Hepatocyte (in vitro differentiated cells): ENCODE results near the gene LRRC28.

Experiments used
- EZH2 ChIP-seq: fragments of 200-600 bp; sonication (generic); IDR thresholded peaks from 2 replicates; pipeline ENCODE4 v1.6.1; 2016; ENCODE audit warnings: antibody characterized with exemption, mild to moderate bottlenecking, borderline replicate concordance
- TF ChIP-seq, protein P1 (sequence below): fragments of 200-600 bp; sonication (generic); IDR thresholded peaks from 2 replicates; pipeline ENCODE4 v1.5.1; 2016; ENCODE audit warnings: antibody characterized with exemption, mild to moderate bottlenecking; ENCODE audit not compliant: poor library complexity

GRCh38 chr15:99348412-99348811 lies 97.1 kb downstream of the LRRC28 start:
- TF ChIP-seq, protein P1, sequence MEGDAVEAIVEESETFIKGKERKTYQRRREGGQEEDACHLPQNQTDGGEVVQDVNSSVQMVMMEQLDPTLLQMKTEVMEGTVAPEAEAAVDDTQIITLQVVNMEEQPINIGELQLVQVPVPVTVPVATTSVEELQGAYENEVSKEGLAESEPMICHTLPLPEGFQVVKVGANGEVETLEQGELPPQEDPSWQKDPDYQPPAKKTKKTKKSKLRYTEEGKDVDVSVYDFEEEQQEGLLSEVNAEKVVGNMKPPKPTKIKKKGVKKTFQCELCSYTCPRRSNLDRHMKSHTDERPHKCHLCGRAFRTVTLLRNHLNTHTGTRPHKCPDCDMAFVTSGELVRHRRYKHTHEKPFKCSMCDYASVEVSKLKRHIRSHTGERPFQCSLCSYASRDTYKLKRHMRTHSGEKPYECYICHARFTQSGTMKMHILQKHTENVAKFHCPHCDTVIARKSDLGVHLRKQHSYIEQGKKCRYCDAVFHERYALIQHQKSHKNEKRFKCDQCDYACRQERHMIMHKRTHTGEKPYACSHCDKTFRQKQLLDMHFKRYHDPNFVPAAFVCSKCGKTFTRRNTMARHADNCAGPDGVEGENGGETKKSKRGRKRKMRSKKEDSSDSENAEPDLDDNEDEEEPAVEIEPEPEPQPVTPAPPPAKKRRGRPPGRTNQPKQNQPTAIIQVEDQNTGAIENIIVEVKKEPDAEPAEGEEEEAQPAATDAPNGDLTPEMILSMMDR = no peak
- TF ChIP-seq EZH2 = no peak
